Kidney epithelial cell (primary cell): ENCODE results near the gene HLA-B. TPM values are rescaled to one million over a fixed set of nuclear protein-coding genes. Genes with fewer than 3 reads are reported as not detected.

ENCODE experiments used
- DNase-seq: peaks from one replicate; pipeline ENCODE4 v3.0.0-alpha.2; 2010; ENCODE audit warnings: low read depth
- H3K27me3 ChIP-seq: 2 replicates; pipeline ENCODE4 v1.6.0; 2011; ENCODE audit warnings: low read length; ENCODE audit not compliant: control insufficient read depth, insufficient read depth
- H3K36me3 ChIP-seq: 2 replicates; pipeline ENCODE4 v1.5.1; 2011; ENCODE audit warnings: low read length; ENCODE audit not compliant: control insufficient read depth, insufficient read depth
- H3K4me3 ChIP-seq: 2 replicates; pipeline ENCODE4 v1.5.1; 2011; ENCODE audit warnings: low read depth, mild to moderate bottlenecking, control low read depth, low read length
- CTCF ChIP-seq: IDR thresholded peaks from 2 replicates; pipeline ENCODE4 v1.5.1; 2011; ENCODE audit warnings: mild to moderate bottlenecking, moderate library complexity, low read length, control low read depth, inconsistent platforms; ENCODE audit not compliant: insufficient read depth, poor library complexity, severe bottlenecking
- total RNA-seq: library from RNA; depleted of rRNA; stranded (reverse); fragments of >200 nt; gene quantifications from 2 replicates; pipeline ENCODE4 v1.2.3, GENCODE V29; 2015

The HLA-B gene
- total RNA-seq, 1 donor from 2014 or later: 484 TPM

GRCh38 chr6:31352310-31352682 is 4.7 kb downstream of the HLA-B start:
- H3K36me3 ChIP-seq: no peaks in the 10 kb centered on the region
- DNase-seq: no peak
- peaks cover 3% of the 10 kb centered on the region for H3K27me3 ChIP-seq
- no peak overlapping the region for H3K4me3 ChIP-seq
- no peak for TF ChIP-seq CTCF

- Histone ChIP-seq H3K4me3 (no peak overlapping the region), H3K36me3 (no peaks in the 10 kb centered on the region), H3K27me3 (peaks cover 3% of the 10 kb centered on the region)
- no peak for DNase-seq
- TF ChIP-seq CTCF: no peak
Observed at GRCh38 chr6:31351401-31352309, 5.3 kb downstream of the HLA-B start.

GRCh38 chr6:31351033-31351380 is 6.0 kb downstream of the HLA-B start:
- Histone ChIP-seq H3K27me3 (peaks cover 3% of the 10 kb centered on the region), H3K36me3 (no peaks in the 10 kb centered on the region), H3K4me3 (no peak overlapping the region)
- TF ChIP-seq CTCF: no peak
- no peak for DNase-seq

GRCh38 chr6:31350196-31351032 is 6.6 kb downstream of the HLA-B start:
- Histone ChIP-seq H3K4me3 (no peak overlapping the region), H3K36me3 (no peaks in the 10 kb centered on the region), H3K27me3 (peaks cover 3% of the 10 kb centered on the region)
- TF ChIP-seq CTCF: no peak
- DNase-seq: no peak

GRCh38 chr6:31349301-31349700 is 7.7 kb downstream of the HLA-B start:
- TF ChIP-seq CTCF: no peak
- H3K36me3 ChIP-seq: no peaks in the 10 kb centered on the region
- DNase-seq: no peak
- H3K27me3 ChIP-seq: peaks cover 3% of the 10 kb centered on the region
- no peak overlapping the region for H3K4me3 ChIP-seq
